HUES48 (cell line): Measurements from ENCODE around the gene AGAP1.
A peak's percentile ranks its signal among the peaks of the same experiment; 100 is the strongest.
"Not testable (repeated sequence)": the region's sequence is repeated elsewhere in the genome, so short reads cannot be mapped to it uniquely, and the experiment has no call there.

Experiments used
- H3K27ac ChIP-seq: one replicate; pipeline ENCODE4 v1.7.0; 2013; ENCODE audit warnings: low read depth, low read length, inconsistent platforms
- H3K27me3 ChIP-seq: 2 replicates; pipeline ENCODE4 v1.6.1; 2013; ENCODE audit warnings: mild to moderate bottlenecking, low read length; ENCODE audit not compliant: control insufficient read depth, insufficient read depth
- H3K36me3 ChIP-seq: 2 replicates; pipeline ENCODE4 v1.6.1; 2013; ENCODE audit warnings: low read length; ENCODE audit not compliant: control insufficient read depth, insufficient read depth
- H3K4me1 ChIP-seq: 2 replicates; pipeline ENCODE4 v1.6.1; 2013; ENCODE audit warnings: mild to moderate bottlenecking, low read length; ENCODE audit not compliant: control insufficient read depth, insufficient read depth
- H3K4me3 ChIP-seq: 2 replicates; pipeline ENCODE4 v1.5.1; 2013; ENCODE audit warnings: mild to moderate bottlenecking, low read depth, low read length
- H3K9ac ChIP-seq: 2 replicates; pipeline ENCODE4 v1.6.1; 2013; ENCODE audit warnings: mild to moderate bottlenecking, low read depth, low read length, moderate library complexity
- H3K9me3 ChIP-seq: 2 replicates; pipeline ENCODE4 v1.6.1; 2013; ENCODE audit warnings: low read length; ENCODE audit not compliant: control insufficient read depth, insufficient read depth

Gene AGAP1

DNA sequence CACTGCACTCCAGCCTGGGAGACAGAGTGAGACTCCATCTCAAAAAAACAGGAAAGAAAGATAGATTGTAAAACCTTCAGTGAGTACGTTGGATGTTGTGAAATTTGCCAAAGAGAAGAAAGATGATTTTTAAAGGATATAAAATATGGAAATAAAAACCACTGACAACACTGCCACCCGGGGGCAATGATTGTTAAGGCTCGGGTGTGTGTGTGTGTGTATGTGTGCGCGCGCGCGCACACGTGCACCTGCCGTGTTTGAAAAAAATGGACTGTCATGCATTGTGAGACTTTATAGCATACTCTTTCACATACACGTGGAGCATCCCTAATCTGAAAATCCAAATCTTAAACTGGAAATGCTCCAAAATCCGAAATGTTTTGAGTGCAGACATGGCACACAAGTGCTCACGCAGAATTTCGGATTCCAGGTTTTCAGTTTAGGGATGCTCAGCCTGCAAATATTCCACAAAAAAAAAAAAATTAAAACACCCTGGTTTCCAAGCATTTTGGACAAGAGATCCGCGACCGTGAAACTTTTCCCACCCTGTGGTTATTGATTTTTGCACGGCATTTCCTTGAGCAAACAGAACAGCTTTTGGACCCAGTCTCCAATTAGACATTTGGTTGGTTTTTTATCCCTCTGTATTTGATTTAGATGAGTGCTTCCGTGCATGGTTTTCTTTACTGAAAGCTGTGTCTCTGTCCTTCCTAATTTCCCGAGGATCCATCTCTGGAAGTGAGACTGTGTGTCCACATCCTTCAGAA, 269.2 kb downstream of the AGAP1 start:
- Histone ChIP-seq H3K36me3 (no peaks in the 10 kb centered on the region), H3K9me3 (no peaks in the 10 kb centered on the region), H3K4me3 (no peak overlapping the region), H3K9ac (no peak overlapping the region), H3K27ac (no peak overlapping the region), H3K4me1 (no peaks in the 10 kb centered on the region), H3K27me3 (no peaks in the 10 kb centered on the region)

GRCh38 chr2:235763816-235764215, 270.0 kb downstream of the AGAP1 start:
- Histone ChIP-seq H3K4me1 (no peaks in the 10 kb centered on the region), H3K27me3 (no peaks in the 10 kb centered on the region), H3K27ac (no peak overlapping the region), H3K4me3 (no peak overlapping the region), H3K36me3 (no peaks in the 10 kb centered on the region), H3K9me3 (no peaks in the 10 kb centered on the region), H3K9ac (no peak overlapping the region)

- H3K27me3 ChIP-seq, H3K9me3 ChIP-seq, H3K4me3 ChIP-seq, H3K27ac ChIP-seq, H3K4me1 ChIP-seq, H3K36me3 ChIP-seq, H3K9ac ChIP-seq: not testable (repeated sequence)
These were observed 270.6 kb downstream of the AGAP1 start for GRCh38 chr2:235764478-235764877.

DNA sequence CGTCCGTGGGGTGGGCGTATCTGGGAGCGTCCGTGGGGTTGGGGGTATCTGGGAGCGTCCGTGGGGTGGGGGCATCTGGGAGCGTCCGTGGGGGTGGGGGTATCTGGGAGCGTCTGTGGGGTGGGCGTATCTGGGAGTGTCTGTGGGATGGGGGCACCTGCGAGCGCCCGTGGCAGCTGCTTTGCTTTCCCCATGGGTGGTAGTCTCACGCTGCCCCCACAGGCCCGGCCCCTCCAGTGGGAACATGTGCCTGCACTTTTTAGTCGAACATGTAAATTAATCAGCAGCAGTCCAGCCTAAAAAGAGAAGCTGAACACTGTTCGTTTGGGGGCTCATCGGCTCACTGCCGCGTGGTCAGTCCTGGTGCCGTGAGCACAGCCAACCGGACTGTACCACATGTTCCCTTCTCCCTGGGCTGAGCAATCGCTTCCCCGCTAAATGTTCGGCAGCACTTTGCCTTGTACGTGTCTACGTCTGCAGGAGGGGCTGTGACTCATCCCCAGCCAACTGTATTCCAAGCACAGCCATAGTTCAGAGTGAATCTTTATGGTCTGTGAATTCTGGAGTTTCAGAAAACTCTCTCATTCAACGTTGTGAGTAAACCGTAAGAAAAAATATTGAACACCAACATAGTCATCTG, 271.5 kb downstream of the AGAP1 start:
- Histone ChIP-seq H3K4me1 (no peaks in the 10 kb centered on the region), H3K27ac (no peak overlapping the region), H3K9me3 (no peaks in the 10 kb centered on the region), H3K27me3 (no peaks in the 10 kb centered on the region), H3K36me3 (no peaks in the 10 kb centered on the region), H3K9ac (no peak overlapping the region), H3K4me3 (no peak overlapping the region)

- Histone ChIP-seq H3K9me3 (no peaks in the 10 kb centered on the region), H3K36me3 (no peaks in the 10 kb centered on the region), H3K9ac (no peak overlapping the region), H3K4me3 (no peak overlapping the region), H3K4me1 (no peaks in the 10 kb centered on the region), H3K27ac (no peak overlapping the region), H3K27me3 (no peaks in the 10 kb centered on the region)
These were observed 272.4 kb downstream of the AGAP1 start for GRCh38 chr2:235766278-235766677.

- no peak overlapping the region for H3K4me3 ChIP-seq
- H3K9ac ChIP-seq: no peak overlapping the region
- H3K4me1 ChIP-seq: peaks cover 5% of the 10 kb centered on the region; the same call in 1 of the 2 replicates
- no peaks in the 10 kb centered on the region for H3K27me3 ChIP-seq
- H3K36me3 ChIP-seq: no peaks in the 10 kb centered on the region
- no peak overlapping the region for H3K27ac ChIP-seq
- no peaks in the 10 kb centered on the region for H3K9me3 ChIP-seq
These were observed 274.8 kb downstream of the AGAP1 start for GRCh38 chr2:235768606-235769005.

DNA sequence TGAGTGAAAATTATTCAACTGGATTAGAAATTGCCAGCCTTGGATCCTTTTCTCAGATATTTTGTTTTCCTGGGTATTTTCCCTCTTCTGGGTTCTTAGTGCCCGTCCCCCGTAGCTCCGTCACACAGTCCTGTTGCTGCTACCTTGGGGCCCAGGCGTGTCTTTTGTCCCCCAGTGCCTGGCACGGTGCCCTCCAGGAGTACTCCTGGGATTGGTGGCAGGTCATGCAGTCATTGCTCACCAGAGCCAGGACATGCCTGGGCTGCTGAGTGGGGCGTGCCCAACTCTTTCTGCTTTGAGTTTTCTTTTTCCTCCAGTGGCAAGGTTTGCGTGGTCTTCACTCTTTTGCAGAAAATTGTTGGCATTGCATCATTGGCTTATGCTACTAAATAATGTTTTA, 275.2 kb downstream of the AGAP1 start:
- H3K9ac ChIP-seq: no peak overlapping the region
- no peak overlapping the region for H3K4me3 ChIP-seq
- no peaks in the 10 kb centered on the region for H3K9me3 ChIP-seq
- no peak overlapping the region for H3K27ac ChIP-seq
- H3K36me3 ChIP-seq: no peaks in the 10 kb centered on the region
- peaks cover 9% of the 10 kb centered on the region for H3K4me1 ChIP-seq
- no peaks in the 10 kb centered on the region for H3K27me3 ChIP-seq

GRCh38 chr2:235770909-235771820, 277.3 kb downstream of the AGAP1 start:
- Histone ChIP-seq H3K36me3 (no peaks in the 10 kb centered on the region), H3K4me3 (no peak overlapping the region)

GRCh38 chr2:235773188-235773928, 279.5 kb downstream of the AGAP1 start:
- no peaks in the 10 kb centered on the region for H3K27me3 ChIP-seq
- no peak overlapping the region for H3K4me3 ChIP-seq
- H3K36me3 ChIP-seq: no peaks in the 10 kb centered on the region
- H3K27ac ChIP-seq: no peak overlapping the region
- no peaks in the 10 kb centered on the region for H3K9me3 ChIP-seq
- peaks cover 15% of the 10 kb centered on the region for H3K4me1 ChIP-seq
- H3K9ac ChIP-seq: no peak overlapping the region

More at GRCh38 chr2:235770909-235771820, 277.3 kb downstream of the AGAP1 start:
- Histone ChIP-seq H3K9ac (no peak overlapping the region), H3K27ac (no peak overlapping the region), H3K9me3 (no peaks in the 10 kb centered on the region), H3K27me3 (no peaks in the 10 kb centered on the region), H3K4me1 (peaks cover 15% of the 10 kb centered on the region)

DNA sequence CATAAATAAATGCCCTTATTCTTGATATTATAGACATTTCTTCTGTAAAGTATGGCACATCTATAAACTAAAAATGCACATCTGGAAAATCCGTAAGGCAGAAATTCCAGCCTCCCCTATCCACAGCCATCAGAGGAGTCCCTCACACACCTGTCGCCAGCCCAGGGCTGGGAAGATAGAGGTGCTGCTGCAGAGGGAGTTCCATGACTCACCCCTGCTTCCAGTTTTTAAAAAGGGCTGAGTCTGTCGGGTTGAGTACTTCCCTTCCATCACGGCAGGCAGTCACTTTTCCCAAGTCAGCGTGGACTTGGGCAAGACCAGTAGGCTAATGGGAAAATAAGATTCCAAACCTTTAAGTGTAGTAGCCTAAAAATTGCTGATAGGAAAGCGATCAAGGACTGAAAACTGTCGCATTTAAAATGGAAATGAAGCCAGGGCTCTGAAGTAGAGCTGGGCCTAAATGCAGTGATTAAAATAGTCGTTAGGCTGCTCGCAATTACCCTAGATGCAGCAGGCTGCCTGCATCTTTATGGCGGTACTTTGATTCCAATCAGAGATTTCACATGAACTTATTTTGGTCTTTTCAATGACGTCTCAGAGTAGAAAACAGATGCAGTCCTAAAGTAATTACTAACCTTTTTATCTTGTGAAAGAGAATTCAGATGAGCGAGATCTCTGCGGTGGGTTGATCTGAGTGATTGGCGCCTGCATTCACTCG, 280.5 kb downstream of the AGAP1 start:
- H3K36me3 ChIP-seq: peaks cover 4% of the 10 kb centered on the region; the same call in 1 of the 2 replicates
- no peaks in the 10 kb centered on the region for H3K27me3 ChIP-seq
- H3K9ac ChIP-seq: no peak overlapping the region
- no peak overlapping the region for H3K4me3 ChIP-seq
- H3K9me3 ChIP-seq: no peaks in the 10 kb centered on the region
- peaks cover 15% of the 10 kb centered on the region for H3K4me1 ChIP-seq
- H3K27ac ChIP-seq: peak overlapping the region; percentile 37
